Stromal cell of bone marrow (primary cell): Measurements from ENCODE around the gene LRRC75B.
"Not testable (repeated sequence)": the region's sequence is repeated elsewhere in the genome, so short reads cannot be mapped to it uniquely, and the experiment has no call there.

Experiments
- DNase-seq: peaks from one replicate; pipeline ENCODE4 v3.0.0-alpha.2; 2012; ENCODE audit warnings: low read depth

Gene LRRC75B

DNA sequence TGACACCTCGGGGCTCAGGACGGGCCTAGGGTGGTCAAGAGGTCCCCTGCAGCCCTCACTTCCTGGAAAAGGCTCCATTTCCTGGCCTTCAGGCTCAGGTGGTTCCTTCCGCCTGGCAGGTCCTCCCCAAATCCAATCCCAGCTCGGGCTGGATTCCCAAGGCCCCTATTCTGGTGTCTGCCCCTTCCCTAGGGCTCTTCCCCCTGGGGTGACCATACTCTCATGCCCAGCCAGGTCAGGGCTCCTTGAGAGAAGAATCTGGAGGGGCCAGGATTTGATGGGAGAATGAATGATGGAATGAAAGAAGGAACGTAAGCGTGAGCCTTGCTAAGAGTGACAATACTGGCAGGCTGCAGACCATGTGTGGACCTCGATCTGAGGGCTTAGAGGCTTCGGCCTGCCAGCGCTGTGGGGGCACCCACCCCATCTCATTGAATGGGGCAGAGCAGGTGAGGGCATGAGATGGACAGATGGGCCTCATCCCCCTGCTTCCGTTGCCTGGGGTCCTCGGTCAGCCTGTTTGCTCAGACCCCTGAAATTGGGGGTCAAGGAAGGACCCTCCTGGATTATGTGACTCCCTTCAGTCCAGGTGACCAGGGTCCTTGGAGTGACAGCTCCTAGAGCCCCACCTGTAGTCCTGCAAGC lies 9.4 kb upstream of the LRRC75B start:
- DNase-seq: not testable (repeated sequence)

DNA sequence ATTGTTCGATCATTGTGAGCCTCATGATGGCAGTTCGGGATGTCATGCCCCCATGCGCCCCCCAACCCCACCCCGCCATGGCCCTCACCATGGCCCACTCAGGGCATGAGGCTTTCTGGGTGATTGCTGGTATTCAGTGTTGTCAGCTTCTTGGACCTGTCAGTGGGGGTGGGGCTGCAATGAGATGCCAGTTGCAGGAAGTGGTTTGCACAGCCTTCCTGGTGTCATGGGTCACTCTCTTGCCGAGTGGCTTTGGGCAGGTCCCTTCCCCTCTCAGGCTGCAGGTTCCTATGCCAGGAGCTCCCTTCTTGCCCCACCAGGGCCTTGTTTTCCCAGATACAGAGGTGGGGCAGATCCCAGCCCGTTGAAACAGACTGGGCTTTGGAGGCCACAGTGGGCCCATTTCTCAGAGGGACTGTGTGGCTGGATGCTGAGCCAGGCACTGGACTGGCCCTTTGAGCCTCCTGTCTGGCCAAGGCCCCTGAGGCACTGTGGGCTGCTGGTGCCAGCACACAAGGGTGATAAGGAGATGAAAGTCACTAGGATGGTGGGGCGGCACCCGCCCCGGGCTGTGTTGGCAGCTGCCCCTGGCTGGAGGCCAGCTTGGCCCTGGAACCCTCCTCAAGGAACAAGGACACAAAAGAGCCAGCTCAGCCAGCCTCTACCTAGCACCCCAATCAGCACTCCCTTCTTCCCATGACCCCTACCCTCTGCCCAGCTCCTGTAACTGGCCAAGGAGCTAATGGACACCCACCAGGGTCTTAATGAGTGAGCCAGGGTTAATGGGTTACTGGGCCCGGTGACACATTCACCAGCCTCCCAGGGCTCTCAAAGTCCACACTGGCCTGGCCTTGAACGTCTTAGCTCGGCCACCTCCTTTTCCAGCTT lies 8.6 kb upstream of the LRRC75B start:
- no peak for DNase-seq

DNA sequence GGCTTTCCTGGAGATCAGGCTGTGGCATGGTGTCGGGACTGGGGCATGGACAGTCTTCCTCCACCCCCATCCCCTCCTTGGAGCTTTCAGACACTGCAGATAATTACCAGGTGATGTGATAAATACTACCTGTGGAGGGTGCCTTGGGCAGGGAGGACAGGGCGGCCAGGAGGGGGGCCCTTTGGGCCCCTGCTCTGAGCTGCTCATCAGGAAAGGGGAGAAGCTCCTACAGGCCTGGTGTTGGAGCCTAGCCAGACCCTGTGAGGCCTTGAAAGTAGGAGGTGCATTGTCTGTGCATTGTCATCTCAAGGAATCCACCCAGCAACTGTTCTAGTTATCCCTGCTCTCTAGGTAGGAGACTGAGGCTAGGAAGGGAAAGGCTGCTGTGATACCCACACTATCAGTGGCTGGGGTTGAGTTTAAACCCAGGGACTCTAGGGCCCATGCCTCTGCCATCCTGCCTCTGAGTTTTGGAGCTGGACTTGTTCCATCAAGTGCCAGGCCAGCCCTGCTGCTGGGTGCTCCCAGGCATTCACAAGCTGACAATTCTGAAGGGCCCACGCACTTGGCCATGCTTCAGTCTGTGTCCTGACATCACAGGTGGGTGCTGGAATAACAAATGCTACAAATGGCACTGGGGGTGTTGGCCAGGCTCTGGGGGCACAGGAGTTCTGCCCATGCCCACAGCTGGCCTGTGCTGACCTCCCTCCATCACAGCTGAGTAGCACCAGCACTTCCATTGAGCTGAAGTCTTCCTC lies 7.3 kb upstream of the LRRC75B start:
- DNase-seq: not testable (repeated sequence)

DNA sequence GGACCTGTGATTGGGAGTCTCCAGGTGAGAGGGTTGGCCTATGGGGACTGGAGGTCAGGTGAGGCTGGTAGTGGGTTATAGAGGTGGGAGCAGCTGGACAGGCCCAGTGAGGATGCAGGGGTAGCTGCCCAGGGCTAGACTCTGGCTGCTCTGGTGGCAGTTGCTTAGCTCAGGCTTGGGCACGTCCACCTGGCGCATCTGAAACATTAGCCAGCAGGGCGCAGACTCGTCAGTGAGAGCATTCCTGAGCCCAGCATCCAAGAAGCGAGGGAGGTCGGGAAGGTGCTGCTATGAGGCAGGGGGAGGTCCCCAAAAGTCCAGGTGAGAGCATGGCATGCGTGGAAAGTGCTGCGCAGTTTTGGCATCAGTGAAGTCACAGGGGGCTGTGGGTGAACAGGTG lies 6.6 kb upstream of the LRRC75B start:
- DNase-seq: no peak

DNA sequence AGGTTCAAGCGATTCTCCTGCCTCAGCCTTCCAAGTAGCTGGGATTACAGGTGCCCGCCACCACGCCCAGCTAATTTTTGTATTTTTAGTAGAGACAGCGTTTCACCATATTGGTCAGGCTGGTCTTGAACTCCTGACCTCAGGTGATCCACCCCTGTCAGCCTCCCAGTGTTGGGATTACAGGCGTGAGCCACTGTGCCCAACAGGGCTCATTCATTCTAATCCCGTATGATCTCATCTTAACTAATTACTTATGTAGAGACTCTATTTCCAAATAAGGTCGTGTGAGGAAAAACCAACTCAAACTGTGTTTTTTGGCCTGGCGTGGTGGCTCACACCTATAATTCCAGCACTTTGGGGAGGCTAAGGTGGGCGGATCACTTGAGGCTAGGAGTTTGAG lies 4.2 kb upstream of the LRRC75B start:
- not testable (repeated sequence) for DNase-seq

DNA sequence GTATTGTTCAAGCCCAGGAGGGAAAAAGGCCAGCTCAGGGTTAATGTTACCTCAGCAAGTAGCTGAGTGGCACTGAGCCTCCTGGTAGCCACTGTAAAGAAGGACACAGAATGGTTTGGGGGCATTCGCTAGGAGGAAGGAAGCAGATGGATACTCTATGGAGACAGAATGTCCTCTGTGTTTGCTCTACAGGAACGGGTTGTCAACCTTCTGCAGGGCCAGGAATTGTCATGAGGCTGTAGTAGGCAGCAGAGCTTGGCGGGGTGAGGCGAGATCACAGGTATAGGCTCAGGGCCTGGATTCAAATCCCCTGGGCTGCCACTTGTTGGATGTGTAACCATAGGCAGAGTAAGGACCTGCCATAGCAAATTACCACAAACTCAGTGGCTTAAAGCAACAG lies 3.0 kb upstream of the LRRC75B start:
- no peak for DNase-seq

DNA sequence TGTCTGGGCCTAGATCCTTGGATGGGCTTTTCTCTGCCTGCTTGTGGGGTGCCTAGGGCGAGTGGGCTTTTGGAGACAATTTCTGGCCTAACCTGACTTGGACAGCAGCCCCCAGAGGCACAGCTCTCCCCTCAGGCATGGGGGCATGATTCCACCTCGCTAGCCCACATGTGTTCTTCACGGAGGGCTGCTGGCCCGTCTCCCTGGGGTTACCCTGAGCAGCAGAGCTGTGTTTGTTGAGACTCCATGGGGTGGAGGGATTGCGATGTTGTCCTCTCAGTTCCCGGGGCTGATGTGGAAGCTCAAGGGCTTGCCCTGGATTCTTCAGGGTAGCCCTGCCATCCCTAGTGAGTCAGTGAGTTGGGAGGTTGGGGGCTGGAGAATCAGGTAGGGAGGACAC lies 2.4 kb upstream of the LRRC75B start:
- DNase-seq: no peak

DNA sequence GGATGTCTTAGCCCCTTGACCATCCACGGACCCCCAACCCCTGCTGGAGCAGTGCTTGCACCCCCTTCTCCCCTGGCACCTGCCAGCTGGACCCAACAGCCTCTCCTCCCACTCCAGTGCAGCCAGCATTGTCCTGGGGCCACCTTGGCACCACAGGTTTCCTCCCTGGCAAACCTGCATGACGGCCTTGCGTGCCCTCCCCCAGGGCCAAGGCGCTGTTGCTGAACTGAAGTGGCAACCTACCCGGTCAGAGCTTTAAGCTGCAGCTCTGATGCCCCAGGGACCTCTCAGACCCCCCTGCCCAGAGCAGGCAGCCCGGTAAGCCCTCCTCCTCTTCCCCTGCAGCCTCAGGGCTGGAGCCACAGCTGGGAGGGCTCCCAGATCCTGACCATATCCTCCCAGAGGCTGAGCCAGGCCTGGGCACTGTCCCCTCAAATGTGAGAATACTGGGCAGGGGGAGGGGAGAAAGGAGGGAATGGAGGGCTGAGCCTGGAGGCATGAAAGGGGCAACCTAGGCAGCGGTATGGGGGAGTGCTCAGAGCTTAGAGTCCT lies 1.8 kb upstream of the LRRC75B start:
- DNase-seq: no peak

GRCh38 chr22:24593836-24594568 lies 1.1 kb upstream of the LRRC75B start:
- no peak for DNase-seq

DNA sequence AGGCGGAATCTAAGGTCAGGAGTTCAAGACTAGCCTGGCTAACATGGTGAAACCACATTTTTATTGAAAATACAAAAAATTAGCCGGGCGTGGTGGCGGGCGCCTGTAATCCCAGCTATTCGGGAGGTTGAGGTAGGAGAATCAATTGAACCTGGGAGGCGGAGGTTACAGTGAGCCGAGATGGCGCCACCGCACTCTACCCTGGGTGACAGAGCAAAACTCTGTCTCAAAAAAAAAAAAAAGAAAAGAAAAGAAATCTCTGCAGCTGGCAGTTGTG lies 624 bp upstream of the LRRC75B start:
- DNase-seq: not testable (repeated sequence)

DNA sequence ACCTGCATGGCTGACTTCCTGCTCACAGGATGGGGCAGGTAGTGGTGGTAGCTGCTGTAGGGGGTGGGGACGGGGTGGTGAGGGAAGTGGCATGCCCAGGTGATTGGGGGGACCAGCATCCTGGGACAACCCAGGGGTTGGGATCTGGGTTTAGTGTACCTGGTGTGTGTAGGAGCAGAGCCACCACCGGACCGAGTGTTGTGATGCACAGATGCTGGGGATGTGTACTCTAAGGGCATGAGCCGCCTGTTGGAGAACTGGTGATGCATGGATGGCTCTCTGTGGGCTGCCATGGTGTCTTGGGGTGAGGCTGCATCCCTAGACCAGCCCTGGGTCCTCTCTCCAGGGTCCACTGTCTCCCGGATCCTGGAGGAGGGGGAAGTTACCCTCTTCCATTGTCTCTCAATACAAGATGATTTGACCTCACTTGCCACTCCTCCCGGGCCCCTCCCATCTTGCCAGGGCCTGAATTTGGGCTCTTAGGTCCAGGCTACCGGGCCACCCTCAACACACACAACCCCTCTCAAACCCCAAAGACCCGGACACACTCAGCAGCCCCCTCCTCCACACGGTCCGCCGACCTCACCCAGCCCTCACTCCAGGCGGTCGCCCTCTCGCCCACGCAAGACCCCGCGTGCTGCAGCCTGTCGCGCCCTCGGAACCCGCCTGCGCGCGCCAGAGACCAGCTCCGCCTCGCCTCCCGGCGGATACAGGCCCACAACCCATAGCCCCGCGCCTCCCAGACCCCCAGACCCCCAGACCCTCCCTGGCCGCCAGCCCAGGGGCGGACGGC lies 619 bp downstream of the LRRC75B start:
- no peak for DNase-seq

- DNase-seq: no peak
Observed at GRCh38 chr22:24591286-24591830, 1.5 kb downstream of the LRRC75B start.

GRCh38 chr22:24590596-24591173 lies 2.2 kb downstream of the LRRC75B start:
- no peak for DNase-seq

- no peak for DNase-seq
Observed at GRCh38 chr22:24589518-24590030, 3.3 kb downstream of the LRRC75B start.

GRCh38 chr22:24588757-24589481 lies 4.0 kb downstream of the LRRC75B start:
- no peak for DNase-seq

- DNase-seq: no peak
Observed at GRCh38 chr22:24588381-24588756, 4.5 kb downstream of the LRRC75B start.

- no peak for DNase-seq
Observed at GRCh38 chr22:24587948-24588347, 4.9 kb downstream of the LRRC75B start.

DNA sequence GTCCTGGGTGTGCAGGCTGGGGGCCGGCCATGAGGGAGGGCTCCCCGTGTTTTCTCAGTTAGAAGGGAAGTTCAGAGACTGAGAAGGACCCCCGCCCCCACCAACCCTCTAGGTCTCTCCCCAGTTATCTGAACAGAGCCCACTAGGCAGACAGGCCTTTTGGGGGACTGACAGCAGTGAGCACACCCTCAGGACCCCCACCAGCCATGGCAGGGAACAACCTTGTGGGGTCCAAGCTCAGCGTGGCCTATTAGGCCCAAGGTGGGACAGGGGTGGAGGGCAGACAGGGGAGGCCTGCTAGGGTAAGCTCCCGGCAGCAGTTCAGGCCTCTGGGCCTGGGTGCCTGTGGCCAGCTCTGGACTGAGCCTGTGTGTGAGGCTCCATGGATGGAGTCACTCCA lies 5.6 kb downstream of the LRRC75B start:
- DNase-seq: no peak

- no peak for DNase-seq
Observed at GRCh38 chr22:24585927-24586546, 6.8 kb downstream of the LRRC75B start.
